H1 (cell line): ENCODE results near the gene PLXDC2.

ENCODE experiments used
- ASH2L ChIP-seq: fragments of 200-600, 300-600 bp; sonication (generic); IDR thresholded peaks from one replicate; pipeline ENCODE4 v1.7.1; 2017; ENCODE audit warnings: low read length
- CEBPB ChIP-seq: IDR thresholded peaks from 2 replicates; pipeline ENCODE4 v1.6.1; 2012; ENCODE audit warnings: low read depth, low read length
- EP300 ChIP-seq, 2 experiments: IDR thresholded peaks; 1 replicate in 1 of 2; 2 replicates in 1 of 2; pipeline ENCODE4 v1.6.1; 2011 to 2012; ENCODE audit warnings: low read depth in 2 of 2, low read length in 2 of 2, mild to moderate bottlenecking in 2 of 2, borderline replicate concordance in 1 of 2, inconsistent platforms in 1 of 2, moderate library complexity in 1 of 2

GRCh38 chr10:19789607-19790006 lies 26.6 kb upstream of the PLXDC2 start:
- TF ChIP-seq EP300 (IDR thresholded peaks at IDR 0.05; ENCODE audit: borderline replicate concordance in 1 of 2, low read depth in 2 of 2, low read length in 2 of 2) (no peak), CEBPB (no peak), ASH2L (no peak)
